HK-2 (cell line): ENCODE measurements around the gene GPR161.
A peak's percentile ranks its signal among the peaks of the same experiment; 100 is the strongest.
"Not testable (repeated sequence)": the region's sequence is repeated elsewhere in the genome, so short reads cannot be mapped to it uniquely, and the experiment has no call there.

ENCODE experiments used
- DNase-seq: peaks from one replicate; pipeline ENCODE4 v3.0.0-alpha.2; 2018; ENCODE audit not compliant: unreplicated experiment

The GPR161 gene, protein sequence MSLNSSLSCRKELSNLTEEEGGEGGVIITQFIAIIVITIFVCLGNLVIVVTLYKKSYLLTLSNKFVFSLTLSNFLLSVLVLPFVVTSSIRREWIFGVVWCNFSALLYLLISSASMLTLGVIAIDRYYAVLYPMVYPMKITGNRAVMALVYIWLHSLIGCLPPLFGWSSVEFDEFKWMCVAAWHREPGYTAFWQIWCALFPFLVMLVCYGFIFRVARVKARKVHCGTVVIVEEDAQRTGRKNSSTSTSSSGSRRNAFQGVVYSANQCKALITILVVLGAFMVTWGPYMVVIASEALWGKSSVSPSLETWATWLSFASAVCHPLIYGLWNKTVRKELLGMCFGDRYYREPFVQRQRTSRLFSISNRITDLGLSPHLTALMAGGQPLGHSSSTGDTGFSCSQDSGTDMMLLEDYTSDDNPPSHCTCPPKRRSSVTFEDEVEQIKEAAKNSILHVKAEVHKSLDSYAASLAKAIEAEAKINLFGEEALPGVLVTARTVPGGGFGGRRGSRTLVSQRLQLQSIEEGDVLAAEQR

DNA sequence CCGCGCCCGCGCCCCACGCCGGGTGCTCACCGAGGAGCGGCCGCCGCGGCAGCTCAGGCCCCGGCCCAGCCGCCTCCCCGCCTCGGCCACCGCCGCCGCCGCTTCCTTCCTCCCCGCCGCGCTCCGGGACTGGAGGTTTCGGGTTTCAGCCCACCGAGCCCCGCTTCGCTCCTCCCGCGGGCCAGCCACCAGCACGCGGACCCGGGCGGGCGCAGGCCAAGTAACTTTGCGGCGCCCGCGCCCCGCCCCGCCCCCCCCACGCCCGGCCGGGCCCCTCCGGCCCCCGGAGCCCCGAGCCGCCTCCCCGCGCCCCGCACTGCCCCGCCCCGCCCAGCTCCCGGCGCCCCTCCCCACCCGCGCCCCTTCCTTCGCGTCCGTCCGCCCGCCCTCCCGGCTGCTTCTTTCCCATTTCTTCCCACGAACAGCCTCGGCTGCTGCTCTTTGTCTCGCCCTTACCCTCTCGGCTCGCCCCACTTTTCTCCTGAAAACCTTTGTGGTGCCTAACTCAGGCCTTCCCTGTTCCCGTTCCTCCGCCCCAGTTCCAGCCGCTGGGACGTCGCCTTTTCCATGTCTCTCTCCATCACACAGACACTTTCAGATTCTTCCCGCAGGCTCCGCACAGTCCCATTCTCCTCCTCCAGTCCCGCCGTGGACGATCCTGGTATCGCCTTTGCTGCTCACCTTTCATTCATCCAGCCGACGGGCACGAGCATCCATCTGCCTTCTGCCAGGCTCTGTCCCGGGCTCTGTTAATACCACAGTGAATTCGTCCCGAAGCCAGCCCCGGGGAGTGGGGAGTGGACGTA, at the start of gene GPR161:
Gene GPR161, minus strand, starts transcription at position 222 of the 806 bp plus-strand sequence. CDS start 32,080 bp downstream, outside the sequence.
- DNase-seq: peak; percentile 42

DNA sequence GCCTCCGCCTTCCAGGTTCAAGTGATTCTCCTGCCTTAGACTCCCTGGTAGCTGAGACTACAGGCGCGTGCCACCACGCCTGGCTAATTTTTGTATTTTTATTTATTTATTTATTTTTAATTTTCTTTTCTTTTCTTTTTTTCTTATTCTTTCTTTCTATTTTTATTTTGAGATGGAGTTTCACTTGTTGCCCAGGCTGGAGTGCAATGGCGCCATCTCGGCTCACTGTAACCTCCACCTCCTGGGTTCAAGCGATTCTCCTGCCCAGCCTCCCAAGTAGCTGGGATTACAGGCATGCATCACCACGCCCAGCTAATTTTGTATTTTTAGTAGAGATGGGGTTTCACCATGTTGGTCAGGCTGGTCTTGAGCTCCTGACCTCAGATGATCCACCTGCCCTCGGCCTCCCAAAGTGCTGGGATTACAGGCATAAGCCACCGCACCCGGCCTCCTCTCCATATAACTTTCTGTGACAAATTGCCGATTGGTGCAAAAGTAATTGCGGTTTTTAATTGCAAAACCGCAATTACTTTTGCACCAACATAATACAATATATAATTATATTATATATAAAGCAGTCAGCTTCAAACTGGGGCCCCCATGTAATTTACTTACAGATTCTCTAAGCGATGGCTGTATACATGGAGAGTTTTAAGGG, 44.5 kb upstream of the GPR161 start:
- DNase-seq: not testable (repeated sequence)

DNA sequence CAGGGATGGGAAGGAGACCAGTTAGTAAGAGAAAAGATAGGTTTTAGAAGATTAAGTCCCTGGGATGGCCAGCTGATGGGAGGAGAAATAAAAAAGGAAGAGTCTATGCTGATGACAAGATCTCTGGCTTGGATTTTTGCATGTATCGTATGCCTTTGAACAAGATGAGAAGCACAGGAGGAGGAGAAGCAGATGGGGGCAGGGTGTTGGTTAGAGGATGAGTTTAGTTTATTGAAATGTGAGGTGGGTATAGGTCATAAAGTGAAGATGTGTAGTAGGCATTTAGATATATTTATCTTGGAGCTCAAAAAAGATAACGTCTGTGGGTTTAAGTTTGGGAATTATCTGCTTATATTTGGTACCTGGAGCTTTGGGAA, 43.4 kb upstream of the GPR161 start:
- DNase-seq: no peak

DNA sequence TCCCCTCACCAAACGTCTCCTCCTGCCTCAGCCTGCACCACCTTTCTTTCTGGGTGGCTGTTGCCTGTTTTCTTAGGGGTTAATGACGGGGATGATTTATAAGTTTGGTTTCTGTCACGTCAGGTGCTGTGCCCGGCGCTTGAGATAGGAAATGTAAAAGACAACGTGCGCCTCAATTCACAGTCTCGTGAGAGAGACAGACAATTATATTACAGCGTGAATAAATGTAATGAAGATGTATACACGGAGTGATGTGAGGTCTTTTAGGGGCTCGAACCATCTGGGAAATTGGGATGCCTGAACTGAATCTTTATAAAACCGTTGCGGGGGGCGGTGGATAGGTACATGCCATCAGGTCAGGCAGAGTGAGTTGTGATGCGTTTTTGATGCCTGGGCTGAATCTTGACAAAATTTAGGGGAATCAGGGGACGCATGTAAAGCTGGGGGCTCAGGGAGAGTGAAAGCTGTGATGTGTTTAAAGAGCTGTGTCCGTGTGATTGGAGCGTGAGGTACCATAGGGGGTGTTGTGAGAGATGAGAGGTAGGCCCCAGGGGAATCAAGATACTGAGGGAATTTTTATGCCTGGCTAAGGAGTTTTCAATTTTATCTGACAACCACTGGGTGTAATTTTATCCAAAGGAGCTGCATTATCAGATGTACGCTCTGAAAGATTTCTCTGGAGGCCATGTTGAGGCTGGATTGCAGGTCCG, 42.9 kb upstream of the GPR161 start:
- peak; percentile 8 for DNase-seq

DNA sequence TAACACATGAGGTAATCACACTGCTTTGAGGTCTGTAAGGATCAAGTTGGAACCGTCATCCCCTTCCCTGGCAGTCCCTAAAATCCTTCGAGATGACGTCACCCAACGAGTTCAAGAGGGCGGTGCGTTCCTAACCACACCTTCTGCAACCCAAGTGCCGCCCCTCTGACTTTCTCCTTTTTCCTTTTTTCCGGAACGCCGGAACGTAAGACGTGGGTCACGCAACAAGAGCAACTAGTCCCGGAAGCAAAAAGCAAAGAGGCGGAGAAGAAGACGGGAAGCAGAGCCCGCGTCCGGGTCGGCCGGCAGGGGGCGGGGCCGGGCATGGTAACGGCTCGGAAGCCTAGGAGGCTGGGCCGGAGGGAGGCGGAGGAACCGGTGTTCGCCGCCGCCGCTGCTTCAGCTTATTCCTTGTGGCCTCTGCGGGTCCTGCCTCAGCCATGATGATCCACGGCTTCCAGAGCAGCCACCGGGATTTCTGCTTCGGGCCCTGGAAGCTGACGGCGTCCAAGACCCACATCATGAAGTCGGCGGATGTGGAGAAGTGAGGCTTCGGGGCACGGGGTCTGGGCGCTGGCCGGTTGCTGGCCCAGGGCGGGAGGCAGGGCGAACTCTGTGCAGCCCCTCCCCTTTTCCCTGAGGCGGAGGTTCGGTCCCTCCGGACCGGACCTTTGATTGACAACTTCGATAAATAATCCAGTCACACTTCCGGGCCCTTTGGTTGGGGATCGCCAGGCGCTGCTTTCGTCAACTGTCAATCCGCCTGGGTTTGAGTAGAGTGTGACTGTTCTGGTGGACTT, 42.1 kb upstream of the GPR161 start, which contains the start of gene TIPRL:
Gene TIPRL, plus strand, starts transcription at position 325 of the 800 bp plus-strand sequence. Its CDS starts 116 bp downstream, at position 441.
- peak; percentile 96 for DNase-seq

DNA sequence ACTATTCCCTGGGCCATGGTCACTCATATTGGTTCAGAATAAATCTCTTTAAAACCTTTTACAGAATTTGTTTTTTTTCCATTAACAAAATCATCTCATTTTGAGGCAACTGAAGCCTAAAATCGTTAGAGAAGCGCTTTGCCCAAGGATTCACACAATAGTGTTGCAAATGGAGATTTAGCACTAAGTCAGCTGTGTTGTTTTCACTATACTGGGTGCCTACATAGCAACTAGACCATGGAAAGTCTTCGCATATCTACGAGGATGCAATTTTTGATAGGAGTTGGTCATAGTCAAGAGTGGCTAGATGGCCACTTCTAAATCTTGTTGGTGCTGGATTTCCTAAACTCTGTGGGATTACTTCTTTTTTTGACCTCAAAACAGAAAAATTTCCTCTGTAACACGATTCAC, 41.5 kb upstream of the GPR161 start:
- DNase-seq: no peak

DNA sequence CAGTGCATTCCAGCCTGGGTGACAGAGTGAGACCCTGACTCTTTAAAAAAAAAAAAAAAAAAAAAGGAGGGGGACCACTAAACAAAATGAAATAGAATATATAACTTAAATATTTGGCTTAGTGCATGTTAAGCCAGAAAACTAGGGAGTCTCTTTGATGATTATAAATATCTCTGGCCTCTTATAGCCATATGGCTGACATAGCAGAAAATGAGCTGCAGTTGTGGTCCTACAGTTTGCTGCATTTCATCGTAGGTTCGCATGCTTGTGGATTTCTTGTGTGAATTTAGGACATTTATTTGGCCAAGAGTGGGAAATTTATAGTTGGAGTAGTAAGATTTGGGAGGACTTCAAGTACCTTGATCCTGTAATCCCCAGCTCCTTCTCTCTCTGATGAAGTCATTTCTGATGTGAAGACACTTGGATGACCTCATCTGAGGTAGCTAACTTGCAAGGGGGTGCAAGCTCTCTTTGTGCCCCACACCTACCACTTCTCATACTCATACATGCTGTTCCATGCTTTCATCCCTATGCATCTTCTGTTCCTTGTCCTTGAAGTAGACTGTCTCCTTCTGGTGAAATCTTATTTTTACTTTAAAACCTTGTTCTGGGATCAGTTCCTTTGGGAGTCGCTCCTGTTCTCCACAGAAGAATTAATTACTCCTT, 35.7 kb upstream of the GPR161 start:
- no peak for DNase-seq

DNA sequence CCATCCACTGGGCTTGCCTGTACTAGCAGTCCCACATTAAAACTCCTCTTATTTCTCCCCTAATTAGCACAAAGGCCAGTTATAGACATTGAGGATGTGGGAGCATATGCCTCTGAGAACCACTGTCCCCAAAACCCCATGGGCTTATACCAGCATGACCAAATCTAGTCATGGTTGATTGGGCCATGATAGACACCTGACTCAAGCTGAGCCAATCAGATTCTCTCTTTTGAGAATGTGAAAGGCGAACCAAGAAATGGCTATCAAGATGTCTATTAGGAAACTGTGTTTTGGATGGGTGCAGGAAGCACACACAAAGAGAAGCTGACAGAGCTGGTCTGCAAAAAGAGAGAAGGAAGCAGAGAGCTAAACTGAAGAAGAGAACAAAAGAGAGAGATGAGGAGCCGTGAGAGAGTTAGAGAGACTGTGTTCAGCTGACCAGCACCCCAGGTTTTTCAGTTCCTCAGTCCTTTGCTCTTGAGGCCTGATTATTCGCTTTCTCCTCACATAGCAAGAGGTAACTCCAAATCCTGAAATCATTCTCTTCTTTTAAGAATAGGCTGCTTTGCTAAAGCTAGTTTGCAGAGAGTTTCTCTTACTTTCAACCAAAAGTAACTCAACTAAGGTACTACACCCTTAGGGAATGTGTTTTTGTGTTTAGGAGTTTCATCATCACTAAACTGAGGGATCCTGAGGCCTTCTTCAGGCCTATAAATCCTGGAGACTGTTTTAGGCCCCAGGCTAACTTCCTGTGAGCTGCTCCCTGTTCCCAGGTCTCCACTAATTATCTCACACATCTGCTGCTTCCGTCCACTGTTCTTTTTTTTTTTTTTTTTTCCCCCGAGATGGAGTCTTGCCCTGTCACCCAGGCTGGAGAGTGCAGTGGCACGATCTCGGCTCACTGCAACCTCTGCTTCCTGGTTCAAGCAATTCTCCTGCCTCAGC, 34.1 kb upstream of the GPR161 start:
- DNase-seq: no peak

DNA sequence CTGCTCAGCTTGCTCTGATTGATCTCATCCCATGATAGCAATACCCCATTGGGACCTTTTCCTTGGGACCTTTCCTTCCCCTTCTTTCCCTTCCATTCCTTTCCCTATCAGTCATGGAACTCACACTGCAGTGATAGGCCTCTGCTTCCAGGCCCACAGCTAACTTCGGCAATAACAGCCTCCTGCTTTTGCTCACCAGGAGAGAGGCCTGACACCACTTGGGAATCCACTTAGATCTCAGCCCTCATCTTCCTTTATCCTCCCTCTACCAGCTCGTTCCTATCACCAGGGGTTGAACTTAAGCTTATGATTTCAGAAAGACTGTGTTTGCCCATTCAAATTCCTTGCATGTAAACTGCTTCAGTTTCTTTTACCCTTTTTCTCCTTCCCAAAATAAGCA, 31.1 kb upstream of the GPR161 start:
- no peak for DNase-seq

DNA sequence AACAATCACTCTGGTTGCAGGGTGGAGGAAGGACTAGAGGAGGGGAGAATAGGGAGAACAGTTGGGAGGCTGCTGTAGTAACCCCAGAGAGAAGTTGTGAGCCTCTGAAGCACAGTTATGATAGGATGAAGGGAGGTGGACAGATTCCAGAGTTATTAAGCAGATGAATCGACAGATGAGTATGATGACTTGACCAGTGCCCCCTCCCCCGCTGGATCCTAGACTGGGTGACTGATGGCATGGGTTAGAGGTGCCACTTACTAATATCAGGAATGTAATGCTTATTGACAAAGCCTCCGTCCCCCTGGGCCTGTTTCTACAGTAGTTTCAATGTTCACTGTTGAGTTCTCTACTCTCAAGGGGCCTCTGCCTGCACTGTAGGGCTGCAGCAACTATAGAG, 28.0 kb upstream of the GPR161 start:
- no peak for DNase-seq

DNA sequence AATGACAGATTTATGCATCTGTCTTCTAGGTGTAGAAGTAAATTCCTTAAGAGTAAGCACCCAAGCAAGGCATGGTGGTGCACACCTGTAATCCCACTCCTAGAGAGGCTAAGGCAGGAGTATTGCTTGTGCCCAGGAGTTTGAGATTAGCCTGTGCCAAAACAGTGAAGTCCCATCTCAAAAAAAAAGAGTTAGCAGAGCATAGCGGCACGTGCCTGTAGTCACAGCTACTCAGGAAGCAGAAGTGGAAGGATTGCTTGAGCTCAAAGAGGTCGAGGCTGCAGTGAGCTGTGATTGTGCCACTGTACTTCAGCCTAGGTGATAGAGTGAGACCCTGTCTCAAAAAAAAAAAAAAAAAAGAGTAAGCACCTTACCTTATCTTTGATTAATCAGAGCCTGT, 26.9 kb upstream of the GPR161 start:
- no peak for DNase-seq

DNA sequence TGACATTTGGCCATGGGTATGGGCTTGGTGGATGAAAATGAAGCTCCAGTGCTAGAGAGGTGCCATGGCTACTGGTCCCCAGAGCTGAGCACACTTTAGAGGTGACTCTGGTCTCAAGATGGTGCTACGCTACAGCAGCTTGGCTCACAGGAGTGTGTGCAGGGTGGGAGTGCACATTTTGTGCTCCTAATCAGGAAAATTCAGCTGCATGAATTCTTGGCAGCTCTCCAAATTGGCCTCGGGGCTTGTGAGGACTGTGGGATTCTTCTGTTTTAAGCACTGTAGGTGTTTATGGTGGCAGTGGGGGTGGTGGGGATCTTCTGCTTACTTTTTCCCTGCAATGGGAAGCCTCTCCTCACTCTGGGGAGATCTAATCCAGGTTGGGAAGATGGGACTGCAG, 24.7 kb upstream of the GPR161 start:
- no peak for DNase-seq

DNA sequence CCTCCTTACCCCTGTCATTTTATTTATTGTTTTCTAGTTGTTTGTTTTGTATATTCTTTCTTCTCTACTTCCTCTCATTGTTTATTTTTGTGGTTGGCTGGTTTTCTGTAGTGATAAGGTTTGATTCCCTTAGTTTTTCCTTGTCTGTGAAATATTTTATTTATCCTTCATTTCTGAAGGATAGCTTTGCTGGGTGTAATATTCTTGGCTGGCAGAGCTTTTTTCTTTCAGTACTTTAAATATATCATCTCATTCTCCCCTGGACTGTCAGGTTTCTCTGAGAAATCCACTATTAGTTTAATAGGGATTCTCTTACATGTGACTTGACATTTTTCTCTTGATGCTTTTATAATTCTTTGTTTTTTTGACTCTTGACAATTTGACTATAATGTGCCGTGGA, 23.2 kb upstream of the GPR161 start:
- DNase-seq: no peak

DNA sequence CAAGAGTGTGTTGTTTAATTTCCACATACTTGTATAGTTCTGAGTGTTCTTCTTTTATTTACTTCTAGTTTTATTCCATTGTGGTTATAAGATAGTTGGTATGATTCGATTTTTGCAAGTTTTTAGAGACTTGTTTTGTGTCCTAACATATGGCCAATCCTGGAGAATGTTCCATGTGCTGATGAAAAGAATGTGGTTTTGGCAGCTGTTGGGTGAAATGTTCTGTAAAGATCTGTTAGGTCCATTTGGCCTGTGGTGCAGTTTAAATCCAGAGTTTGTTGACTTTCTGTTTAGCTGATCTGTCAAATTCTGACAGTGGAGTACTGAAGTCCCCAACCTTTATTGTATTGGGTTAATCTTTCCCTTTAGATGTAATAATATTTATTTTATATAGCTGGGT, 22.5 kb upstream of the GPR161 start:
- DNase-seq: no peak

DNA sequence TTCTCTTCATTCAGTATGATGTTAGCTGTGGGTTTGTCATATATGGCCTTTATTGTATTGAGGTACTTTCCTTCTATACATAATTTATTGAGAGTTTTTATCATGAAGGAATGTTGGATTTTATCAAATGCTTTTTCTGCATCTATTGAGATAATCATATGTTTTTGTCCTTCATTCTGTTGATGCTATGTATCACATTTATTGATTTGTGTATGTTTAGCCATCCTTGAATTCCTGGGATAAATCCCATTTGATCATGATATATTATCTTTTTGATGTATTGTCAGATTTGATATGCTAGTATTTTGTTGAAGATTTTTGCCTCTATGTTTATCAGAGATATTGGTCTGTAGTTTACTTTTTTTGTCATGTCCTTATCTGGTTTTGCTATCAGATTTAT, 20.9 kb upstream of the GPR161 start:
- DNase-seq: no peak

DNA sequence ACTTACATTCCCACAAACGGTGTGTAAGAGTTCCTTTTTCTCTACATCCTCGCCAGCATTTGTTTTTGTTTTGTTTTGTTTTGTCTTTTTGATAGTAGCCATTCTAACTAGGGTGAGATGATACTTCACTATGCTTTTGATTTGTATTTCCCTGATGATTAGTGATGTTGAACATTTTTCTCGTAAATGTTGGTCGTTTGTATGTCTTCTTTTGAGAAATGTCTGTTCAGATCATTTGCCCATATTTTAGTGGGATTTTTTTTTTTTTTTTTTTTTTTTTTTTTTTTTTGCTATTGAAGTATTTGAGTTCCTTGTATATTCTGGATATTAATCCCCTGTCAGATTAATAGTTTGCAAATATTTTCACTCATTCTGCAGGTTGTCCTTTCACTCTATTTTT, 19.2 kb upstream of the GPR161 start:
- no peak for DNase-seq

DNA sequence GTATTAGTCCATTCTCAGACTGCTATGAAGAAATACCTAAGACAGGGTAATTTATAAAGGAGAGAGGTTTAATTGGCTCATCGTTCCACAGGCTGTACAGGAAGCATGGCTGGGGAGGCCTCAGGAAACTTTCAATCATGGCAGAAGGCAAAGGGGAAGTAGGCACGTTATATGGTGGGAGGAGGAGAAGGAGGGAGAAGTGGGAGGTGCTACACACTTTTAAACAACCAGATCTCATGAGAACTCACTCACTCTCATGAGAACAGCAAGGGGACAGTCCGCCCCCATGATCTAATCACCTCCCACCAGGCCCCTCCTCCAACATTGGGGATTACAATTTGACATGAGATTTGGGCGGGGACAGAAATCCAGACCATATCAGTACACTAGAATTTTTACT, 18.0 kb upstream of the GPR161 start:
- DNase-seq: not testable (repeated sequence)

DNA sequence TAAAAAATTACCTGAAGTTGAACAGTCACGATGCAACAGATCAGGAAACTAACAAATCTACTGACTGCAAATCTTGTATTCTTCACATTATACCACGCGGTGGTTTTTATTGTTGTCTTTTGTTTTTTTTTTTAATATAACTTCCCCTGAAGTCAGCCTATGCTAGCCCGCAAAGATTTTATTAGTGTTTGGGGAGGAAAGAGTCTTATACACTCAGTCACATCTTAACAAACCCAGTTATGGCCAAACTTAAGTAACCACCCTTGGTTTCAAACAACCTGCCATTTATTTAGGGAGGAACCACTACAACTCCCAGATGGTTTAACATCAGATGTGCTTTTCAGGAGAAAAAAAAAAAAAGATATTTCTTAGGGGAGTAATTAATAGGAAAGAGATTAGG, 15.2 kb upstream of the GPR161 start:
- DNase-seq: no peak

DNA sequence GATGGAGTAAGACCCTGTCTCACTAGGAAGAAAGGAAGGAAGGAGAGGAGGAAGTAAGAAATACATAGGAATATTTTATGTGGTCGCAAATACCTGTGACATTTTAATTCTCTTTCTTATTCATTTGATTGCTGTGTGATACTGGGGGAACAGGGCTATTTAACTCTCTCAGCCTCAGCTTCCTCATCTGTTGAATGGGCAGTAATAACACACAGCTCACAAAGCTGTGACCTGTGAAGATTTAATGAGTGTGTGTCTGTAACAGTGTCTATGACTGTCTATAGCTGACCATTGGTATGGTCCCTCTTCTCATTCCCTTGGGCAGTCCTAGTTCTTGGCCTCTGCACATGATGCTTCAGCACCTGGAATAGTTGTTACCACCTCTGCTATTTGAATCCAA, 13.6 kb upstream of the GPR161 start:
- DNase-seq: no peak
